Neural progenitor cell (in vitro differentiated cells): ENCODE results near the gene RFPL3. TPM values are rescaled to one million over a fixed set of nuclear protein-coding genes. Genes with fewer than 3 reads are reported as not detected.
A peak's percentile ranks its signal among the peaks of the same experiment; 100 is the strongest.

Experiments
- DNase-seq: peaks from one replicate; pipeline ENCODE4 v3.0.0-alpha.2; 2016; ENCODE audit warnings: low spot score
- H2AFZ ChIP-seq: fragments of 200-600 bp; sonication (generic); replicated peaks from 2 replicates; pipeline ENCODE4 v1.6.1; 2016; ENCODE audit warnings: antibody characterized with exemption
- H3F3A ChIP-seq: fragments of 200-600 bp; sonication (generic); 2 replicates; pipeline ENCODE4 v1.6.1; 2016; ENCODE audit warnings: antibody characterized with exemption, low read depth
- H3K27ac ChIP-seq: fragments of 200-600 bp; sonication (generic); 2 replicates; pipeline ENCODE4 v1.5.1; 2016; ENCODE audit warnings: mild to moderate bottlenecking
- H3K27me3 ChIP-seq: fragments of 200-600 bp; sonication (generic); 2 replicates; pipeline ENCODE4 v1.6.1; 2016; ENCODE audit warnings: mild to moderate bottlenecking, moderate library complexity
- H3K36me3 ChIP-seq: fragments of 200-600 bp; sonication (generic); 2 replicates; pipeline ENCODE4 v1.5.1; 2016
- H3K4me1 ChIP-seq: fragments of 200-600 bp; sonication (generic); 2 replicates; pipeline ENCODE4 v1.6.1; 2016; ENCODE audit warnings: mixed run types
- H3K4me2 ChIP-seq: fragments of 200-600 bp; sonication (generic); 2 replicates; pipeline ENCODE4 v1.6.1; 2016
- H3K4me3 ChIP-seq: fragments of 200-600 bp; sonication (generic); 2 replicates; pipeline ENCODE4 v1.5.1; 2016
- H3K79me2 ChIP-seq: fragments of 200-600 bp; sonication (generic); 2 replicates; pipeline ENCODE4 v1.6.1; 2016; ENCODE audit warnings: low read depth
- H3K9ac ChIP-seq: fragments of 200-600 bp; sonication (generic); 2 replicates; pipeline ENCODE4 v1.6.1; 2016
- H3K9me3 ChIP-seq: fragments of 200-600 bp; sonication (generic); 2 replicates; pipeline ENCODE4 v1.5.1; 2016; ENCODE audit warnings: low read depth
- H4K20me1 ChIP-seq: fragments of 200-600 bp; sonication (generic); 2 replicates; pipeline ENCODE4 v1.6.1; 2016; ENCODE audit warnings: low read depth
- H3K27ac Mint-ChIP-seq: 3 replicates; pipeline ENCODE4 v1.8.0; 2021; ENCODE audit warnings: mixed read lengths
- H3K27me3 Mint-ChIP-seq: 2 replicates; pipeline ENCODE4 v1.8.0; 2022; ENCODE audit warnings: low read depth, mild to moderate bottlenecking, inconsistent platforms, moderate library complexity, mixed read lengths; ENCODE audit not compliant: insufficient read depth
- H3K36me3 Mint-ChIP-seq: 3 replicates; pipeline ENCODE4 v1.8.0; 2021; ENCODE audit warnings: mixed read lengths
- H3K4me1 Mint-ChIP-seq: 3 replicates; pipeline ENCODE4 v1.8.0; 2021; ENCODE audit warnings: mixed read lengths
- H3K4me3 Mint-ChIP-seq: 3 replicates; pipeline ENCODE4 v1.8.0; 2021; ENCODE audit warnings: mild to moderate bottlenecking, moderate library complexity, mixed read lengths
- H3K9me3 Mint-ChIP-seq: 3 replicates; pipeline ENCODE4 v1.8.0; 2020; ENCODE audit warnings: mixed read lengths
- CTCF ChIP-seq: fragments of 200-600 bp; sonication (generic); IDR thresholded peaks from 2 replicates; pipeline ENCODE4 v1.5.1; 2017; ENCODE audit warnings: antibody characterized with exemption, mild to moderate bottlenecking
- EZH2 ChIP-seq: fragments of 200-600 bp; sonication (generic); IDR thresholded peaks from 2 replicates; pipeline ENCODE4 v1.6.1; 2017; ENCODE audit warnings: antibody characterized with exemption, mild to moderate bottlenecking, moderate library complexity
- EZH2phosphoT487 ChIP-seq: fragments of 200-600 bp; sonication (generic); IDR thresholded peaks from 2 replicates; pipeline ENCODE4 v1.6.1; 2017; ENCODE audit warnings: antibody characterized with exemption
- total RNA-seq: library from RNA; depleted of rRNA; stranded (reverse); fragments of >200 nt; gene quantifications from 2 replicates; pipeline ENCODE4 v1.2.3, GENCODE V29; 2015; ENCODE audit warnings: low replicate concordance

Gene RFPL3
- total RNA-seq, 1 donor from 2014 or later = not detected

DNA sequence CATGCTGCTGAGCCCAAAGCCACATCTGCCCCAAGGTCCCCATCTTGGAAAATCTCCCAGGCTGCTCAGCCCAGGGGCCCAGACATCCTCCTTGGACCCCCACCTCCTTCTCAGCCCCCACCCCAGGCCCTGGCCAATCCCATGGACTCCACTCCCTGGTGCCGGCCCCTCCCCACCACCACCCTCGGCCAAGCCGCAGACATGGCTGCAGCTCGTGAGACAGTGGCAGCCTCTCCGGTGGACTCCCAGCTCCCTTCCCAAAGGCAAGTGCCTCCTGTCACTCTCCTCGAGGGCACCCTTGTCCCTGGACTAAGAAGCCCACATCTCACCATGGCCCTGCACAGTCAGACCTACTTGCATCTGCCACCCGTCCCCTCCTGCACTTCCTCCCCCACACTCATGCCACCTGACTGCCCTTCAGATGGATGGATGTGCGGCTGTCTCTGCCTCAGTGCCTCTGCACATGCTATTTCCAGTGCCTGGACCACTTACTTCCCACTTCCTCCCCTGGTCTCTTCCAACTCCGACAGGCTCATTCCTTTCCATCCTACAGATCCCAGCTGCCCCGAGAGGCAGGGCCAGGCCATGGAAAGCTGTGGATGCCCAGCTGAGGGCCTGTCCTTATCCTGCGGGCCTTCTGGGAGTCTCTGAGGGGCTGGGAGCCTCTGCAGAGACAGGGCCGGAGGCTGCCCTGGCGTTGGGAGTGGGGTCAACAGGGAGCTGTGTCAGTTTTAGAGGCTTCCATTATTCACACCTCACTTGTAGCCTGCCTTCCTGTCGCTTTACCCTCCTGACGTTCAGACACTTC, 25.5 kb upstream of the RFPL3 start:
- Mint-ChIP-seq H3K27me3 (peaks cover 16% of the 10 kb centered on the region), H3K36me3 (no peaks in the 10 kb centered on the region), H3K4me1 (peaks cover 43% of the 10 kb centered on the region), H3K4me3 (no peak overlapping the region), H3K27ac (peak overlapping the region; percentile 22), H3K9me3 (peaks cover 2% of the 10 kb centered on the region)
- H3K4me2 ChIP-seq = no peak overlapping the region
- H3F3A ChIP-seq = peaks cover 23% of the 10 kb centered on the region
- H3K9ac ChIP-seq = no peak overlapping the region
- H3K27ac ChIP-seq = no peak overlapping the region
- peaks cover 29% of the 10 kb centered on the region for H3K4me1 ChIP-seq
- no peaks in the 10 kb centered on the region for H4K20me1 ChIP-seq
- H3K9me3 ChIP-seq = no peaks in the 10 kb centered on the region
- no peaks in the 10 kb centered on the region for H3K36me3 ChIP-seq
- H2AFZ ChIP-seq = no peak overlapping the region
- no peaks in the 10 kb centered on the region for H3K79me2 ChIP-seq
- no peak overlapping the region for H3K4me3 ChIP-seq
- H3K27me3 ChIP-seq = no peaks in the 10 kb centered on the region
- DNase-seq = no peak
- TF ChIP-seq CTCF (no peak), EZH2phosphoT487 (no peak), EZH2 (no peak)

DNA sequence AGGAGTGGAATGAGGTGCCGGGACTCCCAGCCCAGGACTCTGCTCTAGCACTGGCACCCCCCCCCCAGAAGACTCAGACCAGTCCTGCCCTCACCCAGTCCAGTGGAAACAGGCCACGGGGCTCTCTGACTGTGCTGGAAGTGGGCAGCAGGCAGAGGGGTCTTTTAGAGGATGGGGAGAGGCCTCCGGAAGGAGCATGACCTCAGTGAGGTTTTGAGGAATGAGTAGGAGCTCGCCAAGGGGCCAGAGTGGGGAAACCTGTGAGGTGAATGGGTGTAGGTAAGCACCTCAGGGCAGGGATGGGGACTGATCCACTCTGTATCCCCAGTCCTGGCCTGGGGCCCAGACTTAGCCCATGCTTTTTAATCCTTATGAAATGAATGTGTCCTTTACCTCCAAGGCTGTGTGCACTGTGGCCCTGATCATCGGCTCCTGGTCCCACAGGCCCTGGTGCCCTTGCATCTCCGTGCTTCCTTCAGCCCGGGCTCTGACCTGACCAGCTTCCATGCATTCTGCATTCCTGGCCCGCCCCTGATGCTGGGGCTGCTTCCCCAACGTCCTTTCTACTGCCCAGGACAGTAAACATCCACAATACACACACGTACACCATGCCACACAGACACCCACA, 24.4 kb upstream of the RFPL3 start:
- TF ChIP-seq EZH2 (no peak), CTCF (no peak), EZH2phosphoT487 (no peak)
- peak overlapping the region; percentile 55 for H3K27ac Mint-ChIP-seq
- H3K36me3 Mint-ChIP-seq = no peaks in the 10 kb centered on the region
- no peaks in the 10 kb centered on the region for H4K20me1 ChIP-seq
- H3K4me3 ChIP-seq = no peak overlapping the region
- H3K4me1 Mint-ChIP-seq = peaks cover 55% of the 10 kb centered on the region
- no peak overlapping the region for H3K27ac ChIP-seq
- no peaks in the 10 kb centered on the region for H3K9me3 ChIP-seq
- H3K27me3 Mint-ChIP-seq = peaks cover 16% of the 10 kb centered on the region
- H3K4me2 ChIP-seq = no peak overlapping the region
- DNase-seq = no peak
- no peaks in the 10 kb centered on the region for H3K9me3 Mint-ChIP-seq
- peaks cover 40% of the 10 kb centered on the region for H3K4me1 ChIP-seq
- H2AFZ ChIP-seq = no peak overlapping the region
- no peaks in the 10 kb centered on the region for H3K27me3 ChIP-seq
- no peaks in the 10 kb centered on the region for H3K79me2 ChIP-seq
- H3K9ac ChIP-seq = no peak overlapping the region
- no peak overlapping the region for H3K4me3 Mint-ChIP-seq
- no peaks in the 10 kb centered on the region for H3K36me3 ChIP-seq
- peaks cover 33% of the 10 kb centered on the region for H3F3A ChIP-seq

GRCh38 chr22:32333769-32334659, 23.7 kb upstream of the RFPL3 start:
- H3K79me2 ChIP-seq = no peaks in the 10 kb centered on the region
- Mint-ChIP-seq H3K4me3 (peak overlapping the region; percentile 6), H3K27me3 (peaks cover 18% of the 10 kb centered on the region), H3K9me3 (peaks cover 2% of the 10 kb centered on the region), H3K27ac (peak overlapping the region; percentile 74), H3K36me3 (no peaks in the 10 kb centered on the region), H3K4me1 (peaks cover 59% of the 10 kb centered on the region)
- no peak overlapping the region for H3K9ac ChIP-seq
- H3K4me1 ChIP-seq = peaks cover 42% of the 10 kb centered on the region
- no peak for TF ChIP-seq EZH2
- TF ChIP-seq CTCF = no peak
- no peak for TF ChIP-seq EZH2phosphoT487
- peaks cover 33% of the 10 kb centered on the region for H3F3A ChIP-seq
- no peaks in the 10 kb centered on the region for H4K20me1 ChIP-seq
- H3K9me3 ChIP-seq = no peaks in the 10 kb centered on the region
- no peak overlapping the region for H2AFZ ChIP-seq
- no peak overlapping the region for H3K4me3 ChIP-seq
- no peaks in the 10 kb centered on the region for H3K36me3 ChIP-seq
- H3K27me3 ChIP-seq = no peaks in the 10 kb centered on the region
- no peak overlapping the region for H3K4me2 ChIP-seq
- H3K27ac ChIP-seq = no peak overlapping the region
- no peak for DNase-seq
